Neuronal stem cell (in vitro differentiated cells): Measurements from ENCODE around the gene TUFT1.

Source experiments
- DNase-seq: peaks from one replicate; pipeline ENCODE4 v3.0.0-alpha.2; 2013; ENCODE audit warnings: low spot score
- H2AFZ ChIP-seq: one replicate; pipeline ENCODE4 v1.6.1; 2013; ENCODE audit warnings: mild to moderate bottlenecking, low read length, inconsistent platforms
- H2AK5ac ChIP-seq: 2 replicates; pipeline ENCODE4 v1.6.1; 2013; ENCODE audit warnings: low read depth, mild to moderate bottlenecking, inconsistent platforms, low read length, moderate library complexity, mixed read lengths
- H2BK120ac ChIP-seq: 2 replicates; pipeline ENCODE4 v1.6.1; 2013; ENCODE audit warnings: low read depth, mild to moderate bottlenecking, inconsistent platforms, low read length, moderate library complexity, mixed read lengths
- H2BK12ac ChIP-seq: one replicate; pipeline ENCODE4 v1.6.1; 2013; ENCODE audit warnings: low read length, inconsistent platforms
- H2BK15ac ChIP-seq: 2 replicates; pipeline ENCODE4 v1.6.1; 2013; ENCODE audit warnings: mild to moderate bottlenecking, low read length, inconsistent platforms, mixed read lengths
- H2BK5ac ChIP-seq: one replicate; pipeline ENCODE4 v1.6.1; 2013; ENCODE audit warnings: inconsistent platforms, mild to moderate bottlenecking, low read length, moderate library complexity
- H3K14ac ChIP-seq: one replicate; pipeline ENCODE4 v1.6.1; 2013; ENCODE audit warnings: low read length, inconsistent platforms
- H3K18ac ChIP-seq: 2 replicates; pipeline ENCODE4 v1.6.1; 2013; ENCODE audit warnings: low read length, inconsistent platforms
- H3K23ac ChIP-seq: 2 replicates; pipeline ENCODE4 v1.6.1; 2013; ENCODE audit warnings: low read depth, mild to moderate bottlenecking, mixed read lengths, low read length, inconsistent platforms; ENCODE audit not compliant: poor library complexity
- H3K27ac ChIP-seq: replicated peaks from 3 replicates; pipeline ENCODE4 v1.5.1; 2013; ENCODE audit warnings: low read length, inconsistent platforms
- H3K27me3 ChIP-seq, 3 experiments: 2 replicates each; pipeline ENCODE4 v1.6.1; 2013; ENCODE audit warnings: low read length in 3 of 3, mild to moderate bottlenecking in 2 of 3, inconsistent platforms in 1 of 3, low read depth in 1 of 3, mixed read lengths in 1 of 3, moderate library complexity in 1 of 3; ENCODE audit not compliant: control insufficient read depth in 3 of 3, insufficient read depth in 3 of 3
- H3K36me3 ChIP-seq, 2 donors: replicated peaks in 1 of 2; 2 replicates each; pipeline ENCODE4 v1.6.1; 2013; ENCODE audit warnings: low read length in 2 of 2; ENCODE audit not compliant: control insufficient read depth in 2 of 2, insufficient read depth in 2 of 2
- H3K4ac ChIP-seq: 2 replicates; pipeline ENCODE4 v1.6.1; 2013; ENCODE audit warnings: inconsistent platforms, mild to moderate bottlenecking, low read length, moderate library complexity
- H3K4me1 ChIP-seq, 2 donors: 1 replicate in 1 of 2; 2 replicates in 1 of 2; pipeline ENCODE4 v1.6.1; 2013; ENCODE audit warnings: low read length in 2 of 2, low read depth in 1 of 2; ENCODE audit not compliant: control insufficient read depth in 2 of 2, insufficient read depth in 1 of 2
- H3K4me2 ChIP-seq: one replicate; pipeline ENCODE4 v1.6.1; 2013; ENCODE audit warnings: mild to moderate bottlenecking, low read length, inconsistent platforms; ENCODE audit not compliant: insufficient read depth, poor library complexity, severe bottlenecking
- H3K4me3 ChIP-seq, 2 donors: 2 replicates each; pipeline ENCODE4 v1.5.1; 2013; ENCODE audit warnings: low read length in 2 of 2, mild to moderate bottlenecking in 2 of 2, inconsistent platforms in 1 of 2, moderate library complexity in 1 of 2
- H3K79me1 ChIP-seq: one replicate; pipeline ENCODE4 v1.6.1; 2013; ENCODE audit warnings: low read depth, mild to moderate bottlenecking, inconsistent platforms, low read length, moderate library complexity
- H3K9ac ChIP-seq: one replicate; pipeline ENCODE4 v1.6.1; 2013; ENCODE audit warnings: mild to moderate bottlenecking, low read depth, low read length, inconsistent platforms; ENCODE audit not compliant: poor library complexity
- H3K9me3 ChIP-seq, 2 donors: replicated peaks in 1 of 2; 2 replicates each; pipeline versions ENCODE3 to v1.6.1; 2013; ENCODE audit warnings: low read length in 2 of 2, mild to moderate bottlenecking in 2 of 2, inconsistent platforms in 1 of 2, low read depth in 1 of 2, mixed read lengths in 1 of 2, moderate library complexity in 1 of 2; ENCODE audit not compliant: control insufficient read depth in 2 of 2, insufficient read depth in 1 of 2
- H4K8ac ChIP-seq: one replicate; pipeline ENCODE4 v1.6.1; 2013; ENCODE audit warnings: low read depth, mild to moderate bottlenecking, inconsistent platforms, low read length, moderate library complexity
- H4K91ac ChIP-seq: one replicate; pipeline ENCODE4 v1.6.1; 2013; ENCODE audit warnings: low read length, low read depth, mild to moderate bottlenecking, inconsistent platforms; ENCODE audit not compliant: poor library complexity
- WGBS, 2 donors: extraction: QIAGEN DNeasy Blood & Tissue Kit; methylation state at CpG; one replicate each; pipeline ENCODE4 v1.1.7; 2013; ENCODE audit warnings: missing lambda C conversion rate in 2 of 2, mixed read lengths in 1 of 2; ENCODE audit not compliant: insufficient read length in 2 of 2, insufficient replicate concordance in 1 of 2; ENCODE audit errors: extremely low coverage in 2 of 2; 5-methylcytosine and 5-hydroxymethylcytosine counted together

The TUFT1 gene

GRCh38 chr1:151583796-151584195 is 43.7 kb downstream of the TUFT1 start:
- no peak overlapping the region for H3K27ac ChIP-seq

GRCh38 chr1:151584278-151584677 is 44.2 kb downstream of the TUFT1 start:
- no peak for DNase-seq
- H4K8ac ChIP-seq, result no peak overlapping the region
- H3K27ac ChIP-seq, result no peak overlapping the region

More at GRCh38 chr1:151583796-151584195, 43.7 kb downstream of the TUFT1 start:
- H3K4ac ChIP-seq, result no peak overlapping the region
- no peak overlapping the region for H2AFZ ChIP-seq
- no peak overlapping the region for H3K18ac ChIP-seq
- H4K91ac ChIP-seq, result no peak overlapping the region
- H3K4me2 ChIP-seq, result no peak overlapping the region
- H2BK15ac ChIP-seq, result no peak overlapping the region
- no peak overlapping the region for H3K4me3 ChIP-seq
- H3K4me1 ChIP-seq, result peaks cover 0 to 3% of the 10 kb centered on the region in 2 donors
- no peak overlapping the region for H2BK12ac ChIP-seq
- no peak overlapping the region for H2BK120ac ChIP-seq
- H3K9me3 ChIP-seq, result no peaks in the 10 kb centered on the region
- no peak overlapping the region for H3K14ac ChIP-seq
- no peak overlapping the region for H2BK5ac ChIP-seq
- H2AK5ac ChIP-seq, result no peak overlapping the region
- no peak overlapping the region for H3K23ac ChIP-seq
- H3K79me1 ChIP-seq, result no peaks in the 10 kb centered on the region
- no peak for DNase-seq
- no peak overlapping the region for H4K8ac ChIP-seq
- no peaks in the 10 kb centered on the region for H3K27me3 ChIP-seq
- H3K36me3 ChIP-seq, result peaks cover 13 to 45% of the 10 kb centered on the region in 2 donors
- WGBS, 2 donors, result no CpG with 5 or more reads among the region's 2 CpGs
- no peak overlapping the region for H3K9ac ChIP-seq

DNA sequence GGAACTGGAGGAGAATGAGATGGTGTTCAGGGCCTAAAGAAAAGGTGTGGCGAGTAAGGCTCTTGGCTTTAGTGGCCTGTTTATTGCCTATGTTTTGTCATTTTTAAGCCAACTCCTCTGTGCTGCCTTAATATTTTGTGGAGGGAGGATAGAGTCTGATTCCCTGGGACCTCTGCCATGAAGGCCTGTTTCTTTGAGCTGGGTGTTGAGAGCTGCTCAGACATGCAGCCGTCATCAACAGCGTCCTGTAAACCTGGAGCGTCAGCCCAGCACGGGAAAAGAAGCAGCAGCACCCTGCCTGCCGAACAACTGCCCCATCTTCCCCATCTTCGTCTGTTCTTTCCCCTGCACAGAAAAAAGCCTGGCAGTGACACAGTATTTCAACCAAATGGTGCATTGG is 44.7 kb downstream of the TUFT1 start:
- H3K27ac ChIP-seq, result no peak overlapping the region
- no peak overlapping the region for H3K4me3 ChIP-seq
- no peak overlapping the region for H4K91ac ChIP-seq
- no peak for DNase-seq
- H3K4ac ChIP-seq, result no peak overlapping the region
- no peak overlapping the region for H2BK15ac ChIP-seq
- no peak overlapping the region for H3K14ac ChIP-seq
- no peak overlapping the region for H3K4me2 ChIP-seq
- no peak overlapping the region for H3K23ac ChIP-seq
- no peak overlapping the region for H2BK120ac ChIP-seq
- H4K8ac ChIP-seq, result no peak overlapping the region
- no peaks in the 10 kb centered on the region for H3K27me3 ChIP-seq
- H2AFZ ChIP-seq, result no peak overlapping the region
- no peak overlapping the region for H3K9ac ChIP-seq
- no CpG with 5 or more reads among the region's 7 CpGs for WGBS, 2 donors
- no peaks in the 10 kb centered on the region for H3K9me3 ChIP-seq
- no peak overlapping the region for H2BK12ac ChIP-seq
- no peak overlapping the region for H3K18ac ChIP-seq
- H3K36me3 ChIP-seq, result peaks cover 7 to 35% of the 10 kb centered on the region in 2 donors
- H3K79me1 ChIP-seq, result no peaks in the 10 kb centered on the region
- no peak overlapping the region for H2BK5ac ChIP-seq
- H3K4me1 ChIP-seq, result peaks cover 0 to 3% of the 10 kb centered on the region in 2 donors
- no peak overlapping the region for H2AK5ac ChIP-seq

More at GRCh38 chr1:151584278-151584677, 44.2 kb downstream of the TUFT1 start:
- Histone ChIP-seq H3K4ac (no peak overlapping the region), H3K9me3 (no peaks in the 10 kb centered on the region), H2AFZ (no peak overlapping the region), H3K18ac (no peak overlapping the region), H4K91ac (no peak overlapping the region), H3K4me1 (peaks cover 0 to 3% of the 10 kb centered on the region in 2 donors), H2AK5ac (no peak overlapping the region), H3K4me3 (no peak overlapping the region), H3K36me3 (peaks cover 11 to 40% of the 10 kb centered on the region in 2 donors), H3K9ac (no peak overlapping the region), H2BK120ac (no peak overlapping the region), H3K4me2 (no peak overlapping the region), H2BK15ac (no peak overlapping the region), H2BK12ac (no peak overlapping the region), H3K27me3 (no peaks in the 10 kb centered on the region), H2BK5ac (no peak overlapping the region), H3K79me1 (no peaks in the 10 kb centered on the region), H3K14ac (no peak overlapping the region), H3K23ac (no peak overlapping the region)
- WGBS, 2 donors, result no CpG with 5 or more reads among the region's 6 CpGs

- no peak overlapping the region for H2AK5ac ChIP-seq
- H2BK12ac ChIP-seq, result no peak overlapping the region
- H3K14ac ChIP-seq, result no peak overlapping the region
- no peak overlapping the region for H2BK5ac ChIP-seq
- no peak overlapping the region for H3K9ac ChIP-seq
- DNase-seq, result no peak
- no peaks in the 10 kb centered on the region for H3K9me3 ChIP-seq
- no peaks in the 10 kb centered on the region for H3K79me1 ChIP-seq
- no peak overlapping the region for H3K4me3 ChIP-seq
- H3K4me2 ChIP-seq, result no peak overlapping the region
- WGBS, 2 donors, result no CpG with 5 or more reads among the region's 1 CpG
- H3K4me1 ChIP-seq, result peaks cover 0 to 3% of the 10 kb centered on the region in 2 donors
- H2AFZ ChIP-seq, result no peak overlapping the region
- no peak overlapping the region for H4K91ac ChIP-seq
- H3K27me3 ChIP-seq, result no peaks in the 10 kb centered on the region
- H2BK15ac ChIP-seq, result no peak overlapping the region
- peaks cover 4 to 29% of the 10 kb centered on the region in 2 donors for H3K36me3 ChIP-seq
- H3K4ac ChIP-seq, result no peak overlapping the region
- no peak overlapping the region for H3K27ac ChIP-seq
- H3K23ac ChIP-seq, result no peak overlapping the region
- H4K8ac ChIP-seq, result no peak overlapping the region
- H3K18ac ChIP-seq, result no peak overlapping the region
- no peak overlapping the region for H2BK120ac ChIP-seq
These were observed 45.5 kb downstream of the TUFT1 start for GRCh38 chr1:151585622-151586021.
